NCI-H146 treated with DMSO at 0.1 percent for 48 hours (cell line): ENCODE data around the gene TMEM108.
A peak's percentile ranks its signal among the peaks of the same experiment; 100 is the strongest.

Experiments
- DNase-seq: peaks from one replicate; lab custom pipeline; 2025; ENCODE audit not compliant: unreplicated experiment; lab: John Stamatoyannopoulos, UW

Gene TMEM108

DNA sequence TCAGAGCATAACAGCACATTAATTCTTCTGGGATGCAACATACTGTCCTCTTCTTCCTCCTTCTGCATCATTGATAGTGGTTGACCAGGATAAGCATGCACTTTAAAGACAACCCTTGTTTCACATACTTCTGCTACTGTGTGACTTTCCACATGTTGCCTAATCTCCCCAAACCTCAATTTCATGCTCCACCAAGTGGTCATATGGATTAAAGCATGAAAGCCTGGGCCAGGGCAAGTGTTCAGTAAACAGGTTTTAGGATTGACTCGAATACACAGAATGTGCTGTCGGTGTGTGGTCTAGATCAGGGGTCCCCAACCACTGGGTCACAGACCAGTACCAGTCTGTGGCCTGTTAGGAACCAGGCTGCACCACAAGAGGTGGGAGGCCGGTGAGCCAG, 339.2 kb downstream of the TMEM108 start:
- peak; percentile 25 for DNase-seq

DNA sequence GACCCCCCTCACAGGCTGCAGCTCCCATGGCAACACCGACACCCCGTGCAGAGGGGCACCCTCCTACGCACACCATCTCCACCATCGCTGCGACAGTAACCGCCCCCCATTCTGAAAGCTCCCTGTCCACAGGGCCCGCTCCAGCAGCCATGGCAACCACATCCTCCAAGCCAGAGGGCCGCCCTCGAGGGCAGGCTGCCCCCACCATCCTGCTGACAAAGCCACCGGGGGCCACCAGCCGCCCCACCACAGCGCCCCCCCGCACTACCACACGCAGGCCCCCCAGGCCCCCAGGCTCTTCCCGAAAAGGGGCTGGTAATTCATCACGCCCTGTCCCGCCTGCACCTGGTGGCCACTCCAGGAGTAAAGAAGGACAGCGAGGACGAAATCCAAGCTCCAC, 341.7 kb downstream of the TMEM108 start:
- no peak for DNase-seq

DNA sequence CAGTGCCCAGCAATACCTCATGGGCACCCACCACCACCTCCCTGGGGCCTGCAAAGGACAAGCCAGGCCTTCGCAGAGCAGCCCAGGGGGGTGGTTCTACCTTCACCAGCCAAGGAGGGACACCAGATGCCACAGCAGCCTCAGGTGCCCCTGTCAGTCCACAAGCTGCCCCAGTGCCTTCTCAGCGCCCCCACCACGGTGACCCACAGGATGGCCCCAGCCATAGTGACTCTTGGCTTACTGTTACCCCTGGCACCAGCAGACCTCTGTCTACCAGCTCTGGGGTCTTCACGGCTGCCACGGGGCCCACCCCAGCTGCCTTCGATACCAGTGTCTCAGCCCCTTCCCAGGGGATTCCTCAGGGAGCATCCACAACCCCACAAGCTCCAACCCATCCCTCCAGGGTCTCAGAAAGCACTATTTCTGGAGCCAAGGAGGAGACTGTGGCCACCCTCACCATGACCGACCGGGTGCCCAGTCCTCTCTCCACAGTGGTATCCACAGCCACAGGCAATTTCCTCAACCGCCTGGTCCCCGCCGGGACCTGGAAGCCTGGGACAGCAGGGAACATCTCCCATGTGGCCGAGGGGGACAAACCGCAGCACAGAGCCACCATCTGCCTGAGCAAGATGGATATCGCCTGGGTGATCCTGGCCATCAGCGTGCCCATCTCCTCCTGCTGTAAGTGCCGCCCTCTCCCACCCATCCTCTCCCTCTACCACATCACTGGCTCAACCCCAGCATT, 342.5 kb downstream of the TMEM108 start:
- DNase-seq = no peak

DNA sequence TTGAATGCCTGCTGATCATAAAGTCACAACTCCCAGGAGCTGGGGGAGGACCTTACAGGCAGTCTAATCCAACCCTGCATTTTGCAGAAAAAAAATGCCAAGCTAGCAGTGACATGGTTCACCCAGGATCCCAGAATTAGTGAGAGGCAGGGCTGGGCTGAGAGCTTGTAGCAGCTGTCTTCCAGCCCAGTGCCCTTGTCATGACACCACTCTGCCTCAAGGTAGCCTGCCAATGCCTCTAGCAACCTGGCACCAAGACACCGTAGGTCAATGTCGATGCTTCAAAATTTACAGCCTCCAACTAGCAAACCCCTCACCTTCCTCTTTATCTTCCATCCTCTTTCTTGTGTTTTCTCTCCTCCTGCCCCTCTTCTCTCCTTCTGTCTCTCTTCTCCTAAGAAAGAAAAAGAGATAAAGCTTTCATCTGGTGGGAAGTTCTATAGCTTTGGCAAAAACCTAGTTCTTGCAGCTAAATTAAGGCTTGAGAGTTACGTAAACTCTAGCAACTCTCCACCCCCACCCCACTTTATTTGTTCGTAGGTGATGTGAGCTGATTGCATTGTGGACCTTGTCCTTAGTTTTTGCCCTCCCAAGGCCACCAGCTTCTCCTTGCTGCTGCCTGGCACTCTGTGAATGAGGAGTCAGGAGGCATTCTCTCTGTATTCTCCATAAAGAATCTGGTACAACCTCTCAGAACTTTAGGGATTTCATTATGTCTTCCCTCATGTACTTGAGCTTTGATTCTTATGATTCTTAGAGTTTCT, 343.3 kb downstream of the TMEM108 start:
- no peak for DNase-seq

DNA sequence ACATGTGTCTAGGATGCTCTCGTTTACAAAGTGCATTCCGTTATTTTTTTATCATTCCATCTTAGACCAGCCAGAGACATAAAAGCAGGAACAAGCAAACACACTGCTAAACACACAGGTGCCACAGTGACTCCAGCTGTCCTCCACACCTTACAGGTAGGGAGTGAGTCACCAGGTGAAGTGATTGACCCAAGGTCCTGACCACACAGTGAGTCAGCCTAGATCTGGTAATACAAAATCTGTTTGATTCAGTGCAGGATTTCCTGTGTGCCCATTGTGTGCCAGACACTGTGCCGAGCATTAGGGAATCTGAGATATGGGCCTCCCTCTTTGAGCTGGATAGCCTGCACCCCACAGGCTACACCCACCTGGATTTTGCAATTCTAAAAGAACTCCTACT, 345.0 kb downstream of the TMEM108 start:
- DNase-seq = no peak

DNA sequence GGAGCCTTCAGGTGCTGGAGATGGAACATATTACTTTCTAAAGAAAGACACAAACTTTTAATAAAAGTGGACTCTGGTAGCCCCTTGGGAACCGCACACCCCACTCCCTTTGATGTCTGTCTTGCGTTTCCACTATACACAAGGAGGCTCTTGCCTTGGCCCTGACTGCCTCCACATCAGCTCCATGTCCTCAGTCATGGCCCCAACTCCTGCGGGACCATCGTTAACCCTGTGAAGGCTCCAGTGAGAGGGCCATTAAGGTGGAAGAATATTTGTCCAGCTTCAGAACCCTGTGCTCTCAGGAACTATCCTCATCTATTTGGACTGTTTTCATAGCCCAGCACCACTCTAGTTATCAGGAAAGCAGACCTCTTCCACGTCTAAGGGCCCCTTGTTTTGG, 345.6 kb downstream of the TMEM108 start:
- no peak for DNase-seq

DNA sequence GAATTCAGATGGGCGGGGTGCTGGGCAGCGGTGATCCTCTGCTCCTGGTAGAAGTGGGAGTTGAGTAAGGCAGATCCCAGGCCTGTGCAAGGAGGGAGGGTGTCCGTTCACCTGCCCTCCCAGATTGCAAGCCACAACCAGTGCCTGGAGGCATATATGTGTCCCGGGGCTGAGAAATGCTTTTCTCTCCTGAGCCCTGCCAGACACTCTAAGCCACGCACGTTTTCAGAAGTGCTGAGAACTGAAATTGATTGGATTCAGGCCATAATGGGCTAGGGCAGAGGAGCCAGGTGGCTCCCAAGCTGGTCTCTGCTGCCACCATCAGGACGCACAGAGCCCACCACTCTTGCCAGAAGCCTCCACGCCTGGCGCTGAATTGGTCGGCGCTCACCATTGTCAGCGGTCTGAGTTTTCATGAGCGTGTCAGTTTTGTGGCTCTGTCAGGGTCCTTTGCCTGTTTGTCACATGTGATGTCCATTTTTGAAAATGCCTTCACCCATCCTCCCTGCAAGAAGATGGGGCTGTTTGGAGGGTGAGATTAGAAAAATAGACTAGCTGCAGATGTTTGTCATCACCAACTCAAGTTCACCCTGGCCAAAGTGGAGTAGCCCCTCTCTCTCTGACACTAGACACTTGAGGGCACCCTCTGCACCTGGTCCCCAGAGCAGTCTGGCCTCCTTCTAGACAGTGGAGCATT, 346.3 kb downstream of the TMEM108 start:
- DNase-seq = peak; percentile 68

DNA sequence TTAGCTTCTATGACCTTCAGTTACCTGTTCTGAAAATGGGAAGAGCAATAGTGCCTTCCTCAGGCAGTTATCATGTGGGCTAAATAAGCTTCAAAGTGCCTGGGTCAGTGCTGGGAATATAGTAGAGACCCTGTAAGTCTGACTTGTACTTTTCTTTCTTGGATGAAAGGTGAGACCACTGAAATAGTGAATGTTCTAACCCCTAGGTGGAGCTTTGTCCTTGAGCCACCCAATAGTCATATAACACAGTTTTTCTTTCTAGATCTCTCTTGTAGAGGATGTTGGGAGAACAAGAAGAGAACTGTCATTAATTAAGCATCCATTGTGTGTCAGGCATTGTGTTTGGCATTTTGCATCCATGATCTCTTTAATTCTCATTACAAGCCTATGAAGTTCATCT, 348.7 kb downstream of the TMEM108 start:
- DNase-seq = no peak

DNA sequence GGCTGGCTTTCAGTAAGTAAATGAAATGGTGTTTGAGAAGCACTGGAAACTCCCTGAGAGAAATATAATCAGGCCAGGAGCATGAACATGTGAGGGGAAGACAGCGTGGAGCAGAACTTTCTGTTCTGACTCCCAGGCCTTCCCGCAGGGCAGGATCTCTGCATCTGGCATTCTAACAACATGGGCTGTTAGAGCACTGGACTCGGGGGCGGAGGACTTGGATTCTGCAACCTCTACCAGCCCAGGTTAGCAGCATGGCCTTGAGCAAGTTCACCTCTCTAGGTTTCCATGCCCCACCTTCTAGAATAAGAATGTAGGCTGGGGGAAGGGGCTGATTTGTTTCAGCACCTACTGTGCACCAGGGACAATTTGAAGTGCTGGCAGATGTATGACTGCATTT, 349.1 kb downstream of the TMEM108 start:
- DNase-seq = no peak

DNA sequence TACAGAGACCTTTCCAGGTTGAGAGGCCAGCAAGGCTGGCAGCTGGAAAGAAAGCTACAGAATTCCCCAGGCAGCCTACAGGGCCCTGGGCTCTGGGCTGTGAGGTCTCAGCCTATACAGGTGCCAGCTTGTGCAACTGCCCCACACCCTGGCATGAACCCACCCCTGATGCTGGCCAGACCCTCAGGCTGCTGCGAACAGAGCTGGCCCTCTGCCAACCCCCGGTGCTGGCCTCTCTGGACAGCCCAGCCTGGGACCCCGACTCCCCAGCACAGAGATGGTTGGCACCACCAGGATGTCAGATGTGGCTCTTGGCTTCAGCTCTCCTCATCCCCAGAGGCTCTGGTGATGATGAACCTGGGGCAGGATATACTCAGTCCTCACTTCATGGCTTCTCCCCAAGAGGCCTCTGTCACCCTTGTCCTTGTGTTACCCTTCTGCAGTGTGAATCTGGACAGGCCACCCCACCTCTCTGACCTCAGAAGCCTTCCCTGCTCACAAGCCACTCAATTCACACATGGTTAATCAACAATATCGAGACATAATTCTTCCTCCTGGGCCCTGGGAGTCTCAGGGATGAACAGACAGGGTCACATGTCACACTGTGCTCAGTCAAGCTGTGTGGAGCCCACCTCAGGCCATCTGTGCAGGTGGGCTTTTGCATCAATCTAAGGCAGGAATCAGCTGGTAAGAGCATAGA, 350.7 kb downstream of the TMEM108 start:
- DNase-seq = no peak

DNA sequence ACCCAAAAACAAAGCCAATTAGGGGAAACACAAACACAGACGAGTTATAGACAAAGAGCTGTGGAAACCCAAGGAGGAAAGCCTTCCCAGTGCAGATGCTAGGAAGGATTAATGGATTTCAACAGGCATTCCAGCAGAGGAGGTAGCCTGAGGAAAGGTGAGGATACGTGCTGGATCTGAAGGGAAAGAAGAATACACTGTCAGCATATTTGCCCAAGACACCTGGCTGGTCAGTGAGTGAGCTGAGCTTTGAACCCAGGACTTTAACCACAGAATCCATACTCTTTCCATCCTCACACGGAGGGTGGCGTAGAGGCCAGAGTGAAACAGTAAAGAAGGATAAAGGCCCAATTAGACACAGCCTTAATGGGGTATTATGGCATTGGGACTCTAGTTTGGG, 352.5 kb downstream of the TMEM108 start:
- no peak for DNase-seq

DNA sequence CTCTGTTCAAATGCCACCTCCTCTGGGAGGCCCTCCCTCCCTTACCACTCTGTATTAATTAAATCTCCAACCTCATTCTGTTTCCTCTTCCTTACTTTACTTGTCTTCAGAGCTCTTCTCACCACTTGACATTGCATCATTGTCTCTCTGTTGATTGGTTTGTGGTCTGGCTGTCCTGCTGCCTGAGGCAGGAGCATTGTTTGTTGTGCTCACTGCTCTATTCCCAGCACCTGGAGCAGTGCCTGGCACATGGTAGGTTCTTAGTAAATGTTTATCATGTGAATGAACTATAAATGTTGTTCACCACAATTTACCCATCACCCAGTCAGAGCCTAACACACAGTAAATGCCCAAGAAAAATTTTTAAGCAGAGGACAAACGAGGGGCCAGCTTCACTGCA, 355.0 kb downstream of the TMEM108 start:
- DNase-seq = no peak

DNA sequence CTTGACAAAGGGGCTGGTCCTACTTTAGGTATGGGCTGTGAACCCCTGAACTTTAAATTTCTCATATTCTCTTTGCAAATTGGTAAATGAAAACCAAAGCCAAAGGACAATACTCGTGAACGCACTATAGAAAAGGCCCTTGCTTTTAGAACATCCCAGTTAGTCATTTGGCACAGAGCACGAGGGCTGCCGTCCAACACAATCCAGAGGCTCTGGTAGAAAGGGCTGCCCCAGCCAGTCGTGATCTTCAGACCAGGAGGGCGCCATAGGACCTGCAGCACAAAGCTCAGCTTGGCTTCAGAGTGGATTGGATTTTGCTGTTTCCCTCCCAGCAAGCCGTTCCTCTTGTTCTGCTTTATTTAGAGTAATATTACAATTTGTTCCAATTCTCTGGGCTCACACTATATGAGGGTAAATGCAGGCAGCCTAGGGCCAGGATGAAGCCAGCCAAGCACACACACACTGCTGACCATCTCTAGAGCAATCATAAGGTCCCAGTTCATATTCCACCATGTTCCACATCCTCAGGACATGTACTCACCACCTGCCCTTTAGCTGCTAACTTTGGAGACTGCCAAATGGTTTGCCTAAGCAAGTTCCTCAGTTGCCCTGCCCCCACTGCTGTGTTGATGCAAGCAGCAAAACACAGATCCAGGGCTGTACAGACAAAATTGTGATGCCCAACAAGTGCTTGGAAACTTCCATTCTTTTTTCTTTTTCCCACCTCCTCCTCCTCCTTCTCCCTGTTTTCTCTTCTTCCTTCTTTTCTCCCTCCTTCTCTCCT, 355.7 kb downstream of the TMEM108 start:
- DNase-seq = no peak

DNA sequence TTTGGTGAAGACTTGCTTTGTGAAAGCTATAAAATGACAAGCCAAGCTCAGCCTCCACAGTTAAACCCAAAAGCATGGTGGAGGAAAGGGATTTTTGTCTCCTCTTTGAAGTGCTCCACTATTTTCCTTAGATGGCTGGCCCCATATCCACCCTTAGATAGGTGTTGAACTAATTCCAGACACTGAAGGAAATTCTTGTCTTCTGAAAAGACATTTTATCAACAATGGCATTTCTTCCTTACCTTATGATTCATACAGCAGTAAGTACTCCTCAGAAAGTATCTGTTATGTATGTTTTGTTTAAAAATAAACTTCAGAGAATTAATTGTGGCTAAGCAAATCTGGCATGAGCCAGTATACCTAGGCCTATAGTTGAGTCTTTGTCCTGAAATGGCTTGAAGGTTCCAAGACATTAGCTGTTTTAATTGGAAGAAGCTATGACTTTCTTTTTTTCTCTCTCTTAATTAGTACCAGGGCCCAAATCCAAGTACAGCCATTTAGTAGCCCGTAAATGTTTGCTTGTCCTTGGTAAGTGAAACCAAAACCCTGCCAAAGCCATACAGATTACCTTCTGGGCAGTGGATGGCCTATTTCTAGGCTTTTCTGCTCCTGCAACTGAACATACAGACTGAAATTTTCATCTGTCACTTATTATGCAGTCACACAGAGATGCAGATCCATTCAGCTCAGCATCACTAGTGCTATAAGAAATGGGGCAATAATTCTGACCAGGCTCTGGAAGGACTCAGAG, 356.5 kb downstream of the TMEM108 start:
- no peak for DNase-seq

DNA sequence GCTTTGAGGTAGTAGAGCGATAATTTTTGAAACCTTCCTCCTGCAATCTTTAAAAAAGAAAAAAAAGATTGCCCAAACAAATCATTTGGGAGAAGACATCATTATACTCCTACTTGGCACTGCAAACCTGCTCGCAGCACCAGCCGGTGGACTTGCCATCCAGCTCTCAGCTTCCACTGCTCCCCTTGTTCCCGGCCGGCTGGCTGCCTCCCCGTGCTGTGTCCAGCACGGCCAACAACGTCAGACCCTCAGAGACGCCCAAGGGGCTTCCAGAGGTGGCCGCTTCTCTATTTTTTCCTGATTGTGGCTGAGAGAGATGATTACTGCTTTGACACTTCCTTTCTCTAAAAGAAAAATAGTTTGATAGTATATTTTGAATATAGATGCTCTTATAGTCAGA, 358.7 kb downstream of the TMEM108 start:
- DNase-seq = no peak

DNA sequence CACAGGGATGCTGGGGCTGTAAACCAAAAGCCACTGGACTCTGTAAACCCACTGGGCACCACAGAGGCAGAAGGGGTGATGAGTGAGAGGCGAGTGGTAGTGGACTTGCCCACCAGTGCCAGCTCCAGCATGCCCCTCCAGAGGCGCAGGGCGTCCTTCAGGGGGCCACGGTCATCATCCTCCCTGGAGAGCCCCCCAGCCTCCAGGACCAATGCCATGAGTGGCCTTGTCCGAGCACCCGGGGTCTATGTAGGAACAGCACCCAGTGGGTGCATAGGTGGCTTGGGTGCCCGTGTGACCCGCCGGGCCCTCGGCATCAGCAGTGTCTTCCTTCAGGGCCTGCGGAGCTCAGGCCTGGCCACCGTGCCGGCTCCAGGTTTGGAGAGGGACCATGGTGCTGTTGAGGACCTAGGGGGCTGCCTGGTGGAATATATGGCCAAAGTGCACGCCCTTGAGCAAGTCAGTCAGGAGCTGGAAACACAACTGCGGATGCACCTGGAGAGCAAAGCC, 361.9 kb downstream of the TMEM108 start, which contains the start of gene BFSP2:
Gene BFSP2, plus strand, starts transcription at position 51 of the 510 bp plus-strand sequence. Its CDS starts 28 bp downstream, at position 79.
- DNase-seq = no peak

DNA sequence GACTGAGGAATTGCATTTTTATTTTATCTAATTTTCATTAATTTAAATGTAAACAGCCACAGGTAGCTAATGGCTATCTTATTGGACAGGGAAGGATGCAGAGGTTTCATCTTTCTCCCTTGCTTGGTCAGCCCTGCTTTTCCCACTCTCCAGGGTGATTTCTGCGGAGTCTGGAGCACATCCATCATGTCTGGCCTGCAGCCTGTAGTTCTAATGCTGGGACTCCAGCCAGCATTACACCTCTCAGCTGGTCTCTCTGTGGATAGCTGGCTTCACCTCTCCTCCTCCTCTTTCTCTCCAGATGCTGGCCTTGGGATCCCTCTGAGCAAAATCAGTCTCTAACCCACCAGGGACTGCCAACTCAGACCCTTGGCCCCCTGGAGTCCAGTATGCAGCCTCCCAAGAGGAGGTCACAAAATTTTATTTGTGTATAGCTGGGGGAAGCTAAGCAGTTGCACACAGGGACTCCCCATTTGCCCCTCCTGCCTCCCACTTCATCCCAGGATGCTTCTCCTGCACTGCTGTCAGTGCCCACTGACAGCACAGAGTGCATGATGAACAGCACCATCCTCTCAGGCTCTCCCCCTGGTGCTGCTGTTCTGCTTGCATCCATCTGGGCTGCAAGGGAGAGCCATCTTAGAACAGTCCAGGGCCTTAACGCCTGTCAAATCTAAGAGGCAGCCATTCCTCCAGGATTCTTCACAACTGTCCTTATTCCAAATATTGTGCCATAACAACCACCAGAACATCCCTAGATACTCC, 363.4 kb downstream of the TMEM108 start:
- DNase-seq = no peak

DNA sequence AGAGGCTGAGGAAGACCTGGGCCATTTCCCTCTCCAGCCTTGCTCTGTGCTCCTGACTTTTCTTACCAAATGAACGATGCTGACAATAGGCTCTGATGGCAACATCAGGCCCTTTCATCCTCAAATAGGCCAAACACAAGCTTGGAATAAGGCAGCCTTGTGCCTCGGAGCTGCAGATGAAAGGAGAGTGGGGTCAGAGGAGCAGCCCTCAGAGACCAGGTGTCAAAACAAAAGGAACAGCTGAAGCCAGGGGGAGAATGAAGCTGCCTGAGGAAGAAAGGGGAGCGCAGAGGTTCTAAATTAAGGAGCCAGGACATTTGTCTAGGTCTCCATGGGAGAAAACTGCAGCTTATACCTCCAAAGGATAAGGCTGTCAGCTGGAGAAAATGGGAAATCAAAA, 366.7 kb downstream of the TMEM108 start:
- DNase-seq = peak; percentile 85

DNA sequence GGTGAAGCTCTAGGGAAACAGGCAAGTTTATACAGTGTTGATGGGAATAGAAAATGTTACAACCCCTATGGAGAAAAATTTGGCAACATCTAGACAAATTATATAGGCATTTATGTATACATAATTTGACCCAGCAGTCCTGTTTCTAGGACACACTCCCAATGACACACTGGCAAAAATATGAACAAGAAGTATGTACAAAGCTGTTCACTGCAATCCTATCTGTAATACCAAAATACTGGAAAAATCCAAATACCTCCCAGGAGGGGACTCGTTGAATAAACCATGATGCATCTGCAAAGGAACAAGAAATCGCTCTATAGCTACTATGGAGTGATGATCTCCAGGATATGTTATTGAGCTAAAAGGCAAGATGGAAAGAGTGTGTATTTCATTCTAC, 370.2 kb downstream of the TMEM108 start:
- DNase-seq = no peak
